GM12891 (cell line): Measurements from ENCODE around the gene TMEM87B.

Experiments
- POU2F2 ChIP-seq: IDR thresholded peaks from 2 replicates; pipeline ENCODE4 v1.6.1; 2011; ENCODE audit warnings: low read depth, mild to moderate bottlenecking, control low read depth, low read length, moderate library complexity
- SPI1 ChIP-seq: IDR thresholded peaks from 2 replicates; pipeline ENCODE4 v1.6.1; 2011; ENCODE audit warnings: low read depth, low read length, control low read depth

DNA sequence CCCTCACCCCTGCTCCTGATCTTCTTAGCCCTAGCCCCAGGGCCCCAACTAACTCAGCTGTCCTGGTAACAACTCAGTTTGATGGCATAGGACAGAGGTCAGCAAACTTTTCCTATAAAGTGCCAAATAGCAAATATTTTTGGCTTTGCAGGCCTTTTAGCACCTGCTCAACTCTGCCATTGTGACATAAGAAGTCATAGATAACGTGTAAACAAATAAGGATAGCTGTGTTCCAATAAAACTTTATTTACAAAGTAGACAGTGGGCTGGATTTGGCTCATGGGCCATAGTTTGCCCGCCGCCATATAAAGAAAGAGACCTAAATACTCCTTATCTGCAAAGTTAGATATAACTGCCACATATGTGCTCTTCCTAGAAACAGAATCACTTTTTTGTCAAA, 27.3 kb upstream of the TMEM87B start:
- TF ChIP-seq POU2F2: no peak
- TF ChIP-seq SPI1: no peak
